Activated T-cell treated with anti-CD3 and anti-CD28 coated beads for 1 hour (primary cell): Measurements from ENCODE around the gene FCAMR.

Experiments
- DNase-seq: peaks from one replicate; pipeline ENCODE4 v3.0.0-alpha.2; 2020; ENCODE audit warnings: low read depth

Gene FCAMR

DNA sequence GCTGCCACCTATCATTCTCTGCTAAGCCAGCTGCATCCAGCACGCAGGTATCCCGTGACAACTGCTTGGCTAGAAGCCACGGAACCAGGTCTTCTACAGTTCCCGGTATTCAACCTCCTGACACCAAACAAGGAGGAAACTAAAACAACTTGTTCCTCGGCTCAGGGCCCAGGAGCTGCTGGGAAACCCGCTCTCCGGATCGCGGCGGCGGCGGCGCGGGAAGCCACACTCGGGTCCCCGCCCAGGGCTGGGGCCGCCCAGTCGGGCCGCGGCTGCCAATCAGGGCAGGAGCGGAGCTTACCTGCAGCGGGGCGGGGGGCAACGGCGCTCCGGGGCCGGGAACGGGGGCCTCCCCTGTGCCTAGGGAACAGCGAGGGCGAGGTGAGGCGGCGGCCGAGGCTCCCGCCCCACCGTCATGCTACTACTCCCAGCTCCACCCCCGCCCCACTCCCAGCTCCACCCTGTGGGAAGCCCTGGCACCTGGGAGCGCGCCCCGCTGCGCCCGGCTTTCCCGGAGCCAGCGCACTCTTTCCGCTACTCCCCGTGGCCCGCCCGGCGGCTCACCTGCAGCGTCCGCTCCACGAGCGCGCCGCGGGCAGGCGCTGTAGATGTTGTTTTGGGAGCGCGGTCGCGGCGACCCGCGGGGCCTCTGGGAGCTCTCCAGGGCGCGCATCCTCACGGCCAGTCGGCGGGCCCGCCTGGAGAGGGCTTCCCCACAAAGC, 60.9 kb downstream of the FCAMR start:
- peak; percentile 44 for DNase-seq

DNA sequence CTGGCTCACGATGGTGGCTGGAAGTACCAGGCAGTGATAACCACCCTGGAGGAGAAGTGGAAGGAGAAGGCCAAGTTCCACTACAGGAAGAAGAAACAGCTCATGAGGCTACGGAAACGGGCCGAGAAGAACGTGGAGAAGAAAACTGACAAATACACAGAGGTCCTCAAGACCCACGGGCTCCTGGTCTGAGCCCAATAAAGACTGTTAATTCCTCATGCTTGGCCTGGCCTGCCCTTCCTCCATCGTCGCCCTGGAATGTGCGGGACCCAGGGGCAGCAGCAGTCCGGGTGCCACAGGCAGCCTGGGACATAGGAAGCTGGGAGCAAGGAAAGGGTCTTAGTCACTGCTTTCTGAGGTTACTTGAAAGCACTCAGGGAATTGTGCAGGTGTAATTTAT, 62.2 kb downstream of the FCAMR start:
- no peak for DNase-seq
